IMR-90 (cell line): ENCODE results near the gene HSD11B1L. TPM values are rescaled to one million over a fixed set of nuclear protein-coding genes. Genes with fewer than 3 reads are reported as not detected.

Source experiments
- ATAC-seq: fragments of 200-7000 bp; cut with Tn5 transposase; 2 replicates; pipeline ENCODE4 v1.9.1; 2020; ENCODE audit warnings: low read depth, mild to moderate bottlenecking, moderate library complexity
- BruUV-seq: library from RNA; stranded (reverse); fragments of 400-500 nt; replicated peaks from 2 replicates; lab custom pipeline; 2021; lab: Mats Ljungman, UMichigan
- CTCF ChIA-PET: fragments of 300-600 bp; formaldehyde crosslinking; extraction: SDS; loops from one replicate; lab custom pipeline; 2021; ENCODE audit warnings: antibody characterized with exemption; lab: Yijun Ruan, JAX
- POLR2A ChIA-PET: fragments of 300-600 bp; sonication (Branson Sonifier 250); formaldehyde crosslinking; loops from one replicate; lab custom pipeline; 2022; ENCODE audit warnings: antibody characterized with exemption; ENCODE audit not compliant: unreplicated experiment; lab: Charles Lee
- DNase-seq: peaks from one replicate; pipeline ENCODE4 v3.0.0; 2013
- H2AFZ ChIP-seq: replicated peaks from 2 replicates; pipeline ENCODE3; 2013; ENCODE audit warnings: low read length, mild to moderate bottlenecking; ENCODE audit not compliant: poor library complexity
- H2AK5ac ChIP-seq: 2 replicates; pipeline ENCODE4 v1.6.1; 2013; ENCODE audit warnings: low read depth, low read length, inconsistent platforms
- H2AK9ac ChIP-seq: replicated peaks from 2 replicates; pipeline ENCODE3; 2013; ENCODE audit warnings: mild to moderate bottlenecking, low read depth, low read length, moderate library complexity; ENCODE audit not compliant: poor library complexity
- H2BK120ac ChIP-seq: 2 replicates; pipeline ENCODE4 v1.6.1; 2013; ENCODE audit warnings: low read depth, low read length, inconsistent platforms
- H2BK15ac ChIP-seq: 3 replicates; pipeline ENCODE4 v1.6.1; 2013; ENCODE audit warnings: low read depth, low read length, inconsistent platforms
- H2BK20ac ChIP-seq: 2 replicates; pipeline ENCODE4 v1.6.1; 2013; ENCODE audit warnings: low read depth, mild to moderate bottlenecking, inconsistent platforms, low read length, moderate library complexity
- H2BK5ac ChIP-seq: 2 replicates; pipeline ENCODE4 v1.6.1; 2013; ENCODE audit warnings: mild to moderate bottlenecking, low read depth, low read length, inconsistent platforms; ENCODE audit not compliant: poor library complexity, severe bottlenecking
- H3K14ac ChIP-seq: replicated peaks from 2 replicates; pipeline ENCODE4 v1.6.1; 2013; ENCODE audit warnings: low read depth, low read length, inconsistent platforms
- H3K18ac ChIP-seq: 2 replicates; pipeline ENCODE4 v1.6.1; 2013; ENCODE audit warnings: low read depth, low read length, control low read depth
- H3K23ac ChIP-seq: 2 replicates; pipeline ENCODE4 v1.6.1; 2013; ENCODE audit warnings: low read depth, low read length, inconsistent platforms
- H3K27ac ChIP-seq: 2 replicates; pipeline ENCODE4 v1.5.1; 2013; ENCODE audit warnings: mild to moderate bottlenecking, control low read depth, low read length; ENCODE audit not compliant: insufficient read depth
- H3K27me3 ChIP-seq: 2 replicates; pipeline ENCODE4 v1.6.1; 2013; ENCODE audit warnings: low read length; ENCODE audit not compliant: control insufficient read depth, insufficient read depth
- H3K36me3 ChIP-seq: 2 replicates; pipeline ENCODE4 v1.6.1; 2013; ENCODE audit warnings: low read length, mixed read lengths; ENCODE audit not compliant: control insufficient read depth, insufficient read depth
- H3K4ac ChIP-seq: 2 replicates; pipeline ENCODE4 v1.6.1; 2013; ENCODE audit warnings: low read depth, low read length, inconsistent platforms
- H3K4me1 ChIP-seq: 2 replicates; pipeline ENCODE4 v1.6.1; 2013; ENCODE audit warnings: low read length, mixed read lengths; ENCODE audit not compliant: control insufficient read depth, insufficient read depth
- H3K4me2 ChIP-seq: 2 replicates; pipeline ENCODE4 v1.6.1; 2013; ENCODE audit warnings: low read depth, mild to moderate bottlenecking, control low read depth, low read length, moderate library complexity
- H3K4me3 ChIP-seq: 2 replicates; pipeline ENCODE4 v1.5.1; 2013; ENCODE audit warnings: low read depth, mild to moderate bottlenecking, control low read depth, low read length, moderate library complexity; ENCODE audit not compliant: insufficient read depth
- H3K56ac ChIP-seq: 2 replicates; pipeline ENCODE4 v1.6.1; 2013; ENCODE audit warnings: low read length, inconsistent platforms; ENCODE audit not compliant: insufficient read depth; ENCODE audit errors: extremely low read depth
- H3K79me1 ChIP-seq, 2 experiments: 2 replicates each; pipeline ENCODE4 v1.6.1; 2013; ENCODE audit warnings: low read length in 2 of 2, inconsistent platforms in 1 of 2, low read depth in 1 of 2
- H3K9ac ChIP-seq: 2 replicates; pipeline ENCODE4 v1.6.1; 2013; ENCODE audit warnings: low read depth, low read length, control low read depth
- H3K9me1 ChIP-seq: 2 replicates; pipeline ENCODE4 v1.6.1; 2013; ENCODE audit warnings: low read length, inconsistent platforms; ENCODE audit not compliant: insufficient read depth
- H3K9me3 ChIP-seq: 2 replicates; pipeline ENCODE4 v1.6.1; 2013; ENCODE audit warnings: low read length; ENCODE audit not compliant: control insufficient read depth, insufficient read depth
- H4K20me1 ChIP-seq: 2 replicates; pipeline ENCODE4 v1.6.1; 2013; ENCODE audit warnings: low read length, inconsistent platforms; ENCODE audit not compliant: insufficient read depth
- H4K5ac ChIP-seq: 2 replicates; pipeline ENCODE4 v1.6.1; 2013; ENCODE audit warnings: mild to moderate bottlenecking, low read depth, low read length, control low read depth
- H4K8ac ChIP-seq, 2 experiments: 2 replicates each; pipeline ENCODE4 v1.6.1; 2013; ENCODE audit warnings: low read depth in 2 of 2, low read length in 2 of 2, control low read depth in 1 of 2, inconsistent platforms in 1 of 2
- H4K91ac ChIP-seq: 2 replicates; pipeline ENCODE4 v1.6.1; 2013; ENCODE audit warnings: low read depth, low read length, inconsistent platforms; ENCODE audit not compliant: insufficient read depth
- BHLHE40 ChIP-seq: fragments of 150-350 bp; IDR thresholded peaks from 2 replicates; pipeline ENCODE4 v1.6.1; 2016; ENCODE audit warnings: mild to moderate bottlenecking, low read depth, low read length
- CHD1 ChIP-seq: IDR thresholded peaks from 2 replicates; pipeline ENCODE4 v1.6.1; 2012; ENCODE audit warnings: low read depth, low read length, improper control_type of control experiment
- NFE2L2 ChIP-seq: fragments of 150-350 bp; IDR thresholded peaks from 2 replicates; pipeline ENCODE4 v1.6.1; 2016; ENCODE audit warnings: low read depth, mild to moderate bottlenecking, low read length
- RAD21 ChIP-seq: IDR thresholded peaks from 2 replicates; pipeline ENCODE4 v1.6.1; 2012; ENCODE audit warnings: low read length, improper control_type of control experiment
- RCOR1 ChIP-seq: IDR thresholded peaks from 2 replicates; pipeline ENCODE4 v1.6.1; 2012; ENCODE audit warnings: mild to moderate bottlenecking, low read length, improper control_type of control experiment; ENCODE audit not compliant: insufficient replicate concordance
- RFX5 ChIP-seq: IDR thresholded peaks from 2 replicates; pipeline ENCODE4 v1.8.0; 2012; ENCODE audit warnings: low read depth, mild to moderate bottlenecking, low read length, moderate library complexity
- WGBS, 2 experiments: methylation state at CpG; one replicate each; pipeline versions ENCODE4 v1.1.5 to v1.1.7; 2013; ENCODE audit warnings: missing lambda C conversion rate in 2 of 2; ENCODE audit not compliant: insufficient read length in 1 of 2; ENCODE audit errors: extremely low coverage in 2 of 2; 5-methylcytosine and 5-hydroxymethylcytosine counted together
- dilution Hi-C: fragments of 300-500 bp; cut with HindIII; formaldehyde crosslinking; loops from one replicate; pipeline ENCODE4 v1.14.3; 2018; ENCODE audit warnings: low sequenced_read_pairs; ENCODE audit not compliant: unreplicated experiment
- in situ Hi-C: fragments of 300-500 bp; cut with MboI; formaldehyde crosslinking; loops from 3 replicates; pipeline ENCODE4 v1.14.3; 2019; ENCODE audit warnings: low sequenced_read_pairs, inconsistent platforms, mixed read lengths
- intact Hi-C: fragments of 100-400 bp; cut with micrococcal nuclease; formaldehyde crosslinking; loops from 2 replicates; pipeline ENCODE4 v1.10.0; 2022
- polyA plus RNA-seq, 3 experiments: library from polyadenylated mRNA; depleted of rRNA; stranded (reverse); fragments of >200 nt; gene quantifications; 2 replicates each; pipeline ENCODE4 v1.2.3, GENCODE V29; 2012; ENCODE audit warnings: low replicate concordance in 1 of 3
- total RNA-seq: library from RNA; depleted of rRNA; stranded (reverse); fragments of >200 nt; gene quantifications from 2 replicates; pipeline ENCODE4 v1.2.3, GENCODE V29; 2012
- TF ChIP-seq, protein P1 (sequence below): fragments of 150-350 bp; IDR thresholded peaks from 2 replicates; pipeline ENCODE4 v1.6.1; 2017; ENCODE audit warnings: mild to moderate bottlenecking, antibody characterized with exemption, low read length, low read depth
- TF ChIP-seq, protein P2 (sequence below): conservative IDR thresholded peaks from 2 replicates; pipeline ENCODE4 v1.5.1; 2012; ENCODE audit warnings: mild to moderate bottlenecking, low read depth, low read length, improper control_type of control experiment
- TF ChIP-seq, protein P3 (sequence below): fragments of 150-350 bp; IDR thresholded peaks from 2 replicates; pipeline ENCODE4 v1.6.1; 2016; ENCODE audit warnings: low read depth, mild to moderate bottlenecking, low read length, moderate library complexity, borderline replicate concordance

Gene HSD11B1L
- total and polyA plus RNA-seq, 2 of the 4 experiments (the other 2 are of a cell fraction) = 2.2 to 7.2 TPM

DNA sequence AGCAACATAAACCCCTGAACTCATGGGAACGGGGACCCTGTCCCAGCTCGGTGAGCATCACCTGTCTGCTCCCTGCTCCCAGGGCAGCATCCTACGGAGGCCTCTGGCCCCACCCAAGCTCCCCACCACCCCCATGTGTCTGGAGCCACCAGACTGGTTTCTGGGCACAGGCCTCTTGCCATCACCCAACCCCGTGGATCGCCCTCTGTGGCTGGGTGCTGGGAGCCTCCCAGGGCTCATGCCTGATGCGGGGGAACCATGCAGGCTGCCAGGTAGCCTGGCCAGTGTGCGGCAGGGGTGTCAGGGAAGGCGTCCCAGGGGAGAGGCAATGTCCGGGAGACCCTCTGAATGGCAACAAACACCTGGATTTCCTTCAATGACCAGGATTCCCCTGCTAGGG is 3.2 kb upstream of the HSD11B1L start:
- peaks cover 15 to 19% of the 10 kb centered on the region in 2 experiments; a peak in 3 of 4 replicates for H3K79me1 ChIP-seq
- H3K4ac ChIP-seq = no peak overlapping the region
- TF ChIP-seq, protein P1, sequence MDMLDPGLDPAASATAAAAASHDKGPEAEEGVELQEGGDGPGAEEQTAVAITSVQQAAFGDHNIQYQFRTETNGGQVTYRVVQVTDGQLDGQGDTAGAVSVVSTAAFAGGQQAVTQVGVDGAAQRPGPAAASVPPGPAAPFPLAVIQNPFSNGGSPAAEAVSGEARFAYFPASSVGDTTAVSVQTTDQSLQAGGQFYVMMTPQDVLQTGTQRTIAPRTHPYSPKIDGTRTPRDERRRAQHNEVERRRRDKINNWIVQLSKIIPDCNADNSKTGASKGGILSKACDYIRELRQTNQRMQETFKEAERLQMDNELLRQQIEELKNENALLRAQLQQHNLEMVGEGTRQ = no peak
- TF ChIP-seq, protein P2, sequence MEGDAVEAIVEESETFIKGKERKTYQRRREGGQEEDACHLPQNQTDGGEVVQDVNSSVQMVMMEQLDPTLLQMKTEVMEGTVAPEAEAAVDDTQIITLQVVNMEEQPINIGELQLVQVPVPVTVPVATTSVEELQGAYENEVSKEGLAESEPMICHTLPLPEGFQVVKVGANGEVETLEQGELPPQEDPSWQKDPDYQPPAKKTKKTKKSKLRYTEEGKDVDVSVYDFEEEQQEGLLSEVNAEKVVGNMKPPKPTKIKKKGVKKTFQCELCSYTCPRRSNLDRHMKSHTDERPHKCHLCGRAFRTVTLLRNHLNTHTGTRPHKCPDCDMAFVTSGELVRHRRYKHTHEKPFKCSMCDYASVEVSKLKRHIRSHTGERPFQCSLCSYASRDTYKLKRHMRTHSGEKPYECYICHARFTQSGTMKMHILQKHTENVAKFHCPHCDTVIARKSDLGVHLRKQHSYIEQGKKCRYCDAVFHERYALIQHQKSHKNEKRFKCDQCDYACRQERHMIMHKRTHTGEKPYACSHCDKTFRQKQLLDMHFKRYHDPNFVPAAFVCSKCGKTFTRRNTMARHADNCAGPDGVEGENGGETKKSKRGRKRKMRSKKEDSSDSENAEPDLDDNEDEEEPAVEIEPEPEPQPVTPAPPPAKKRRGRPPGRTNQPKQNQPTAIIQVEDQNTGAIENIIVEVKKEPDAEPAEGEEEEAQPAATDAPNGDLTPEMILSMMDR = no peak
- TF ChIP-seq NFE2L2 (no peak), CHD1 (no peak), RCOR1 (no peak), RAD21 (no peak), RFX5 (no peak), BHLHE40 (no peak)
- TF ChIP-seq, protein P3, sequence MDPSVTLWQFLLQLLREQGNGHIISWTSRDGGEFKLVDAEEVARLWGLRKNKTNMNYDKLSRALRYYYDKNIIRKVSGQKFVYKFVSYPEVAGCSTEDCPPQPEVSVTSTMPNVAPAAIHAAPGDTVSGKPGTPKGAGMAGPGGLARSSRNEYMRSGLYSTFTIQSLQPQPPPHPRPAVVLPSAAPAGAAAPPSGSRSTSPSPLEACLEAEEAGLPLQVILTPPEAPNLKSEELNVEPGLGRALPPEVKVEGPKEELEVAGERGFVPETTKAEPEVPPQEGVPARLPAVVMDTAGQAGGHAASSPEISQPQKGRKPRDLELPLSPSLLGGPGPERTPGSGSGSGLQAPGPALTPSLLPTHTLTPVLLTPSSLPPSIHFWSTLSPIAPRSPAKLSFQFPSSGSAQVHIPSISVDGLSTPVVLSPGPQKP = no peak
- H2AK9ac ChIP-seq = no peak overlapping the region
- no peak overlapping the region for H3K18ac ChIP-seq
- WGBS, 2 experiments = 97% methylated on average over 5 of the region's 9 CpGs; no CpG with 5 or more reads in 1 of the 2 experiments
- no peaks in the 10 kb centered on the region for H3K27me3 ChIP-seq
- no peak overlapping the region for H2AFZ ChIP-seq
- peaks cover 3% of the 10 kb centered on the region; the same call in 1 of the 2 replicates for H3K36me3 ChIP-seq
- H4K20me1 ChIP-seq = no peaks in the 10 kb centered on the region; the same call in 1 of the 2 replicates
- ATAC-seq = no peak
- H3K14ac ChIP-seq = no peak overlapping the region
- dilution Hi-C loops (no loop called here), in situ Hi-C loops (no loop called here), intact Hi-C loops (no loop called here)
- H3K4me1 ChIP-seq = peaks cover 7% of the 10 kb centered on the region
- H2BK20ac ChIP-seq = no peak overlapping the region
- no peak overlapping the region for H2AK5ac ChIP-seq
- no peak overlapping the region for H2BK120ac ChIP-seq
- H2BK5ac ChIP-seq = no peak overlapping the region
- H3K56ac ChIP-seq = no peak overlapping the region
- H3K9ac ChIP-seq = no peak overlapping the region
- ChIA-PET POLR2A (no interaction called here), CTCF (no interaction called here)
- no peak overlapping the region for H3K4me2 ChIP-seq
- no peak overlapping the region for H4K91ac ChIP-seq
- H3K4me3 ChIP-seq = no peak overlapping the region
- H3K9me1 ChIP-seq = peaks cover 7% of the 10 kb centered on the region; the same call in 1 of the 2 replicates
- H3K9me3 ChIP-seq = no peaks in the 10 kb centered on the region
- H3K27ac ChIP-seq = no peak overlapping the region
- no TSS peak for BruUV-seq
- no peak overlapping the region for H3K23ac ChIP-seq
- no peak overlapping the region for H2BK15ac ChIP-seq
- DNase-seq = no peak
- H4K5ac ChIP-seq = no peak overlapping the region
- no peak overlapping the region for H4K8ac ChIP-seq
